ENCODE measurements around the gene NCAN. TPM values are rescaled to one million over a fixed set of nuclear protein-coding genes. Genes with fewer than 3 reads are reported as not detected.

NCAN gene
- total RNA-seq, 1 donor from 2014 or later, result not detected

- intact Hi-C loops (cut with micrococcal nuclease), result no loop called here
- no peak for ATAC-seq (ENCODE audit: low read depth)
- Mint-ChIP-seq H3K4me3 (no peak overlapping the region), H3K36me3 (ENCODE audit: low read depth) (no peaks in the 10 kb centered on the region), H3K27ac (no peak overlapping the region), H3K4me1 (peaks cover under 1% of the 10 kb centered on the region), H3K9me3 (no peaks in the 10 kb centered on the region), H3K27me3 (peaks cover 13% of the 10 kb centered on the region)
- TF ChIP-seq, protein P1, sequence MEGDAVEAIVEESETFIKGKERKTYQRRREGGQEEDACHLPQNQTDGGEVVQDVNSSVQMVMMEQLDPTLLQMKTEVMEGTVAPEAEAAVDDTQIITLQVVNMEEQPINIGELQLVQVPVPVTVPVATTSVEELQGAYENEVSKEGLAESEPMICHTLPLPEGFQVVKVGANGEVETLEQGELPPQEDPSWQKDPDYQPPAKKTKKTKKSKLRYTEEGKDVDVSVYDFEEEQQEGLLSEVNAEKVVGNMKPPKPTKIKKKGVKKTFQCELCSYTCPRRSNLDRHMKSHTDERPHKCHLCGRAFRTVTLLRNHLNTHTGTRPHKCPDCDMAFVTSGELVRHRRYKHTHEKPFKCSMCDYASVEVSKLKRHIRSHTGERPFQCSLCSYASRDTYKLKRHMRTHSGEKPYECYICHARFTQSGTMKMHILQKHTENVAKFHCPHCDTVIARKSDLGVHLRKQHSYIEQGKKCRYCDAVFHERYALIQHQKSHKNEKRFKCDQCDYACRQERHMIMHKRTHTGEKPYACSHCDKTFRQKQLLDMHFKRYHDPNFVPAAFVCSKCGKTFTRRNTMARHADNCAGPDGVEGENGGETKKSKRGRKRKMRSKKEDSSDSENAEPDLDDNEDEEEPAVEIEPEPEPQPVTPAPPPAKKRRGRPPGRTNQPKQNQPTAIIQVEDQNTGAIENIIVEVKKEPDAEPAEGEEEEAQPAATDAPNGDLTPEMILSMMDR (IDR thresholded peaks at IDR 0.05), result no peak
- ChIA-PET CTCF (no interaction called here), POLR2A (no interaction called here)
- DNase-seq, result no peak
Observed at GRCh38 chr19:19267305-19267704, 55.5 kb downstream of the NCAN start.

GRCh38 chr19:19268453-19269385 lies 57.0 kb downstream of the NCAN start:
- ChIA-PET POLR2A (no interaction called here), CTCF (no interaction called here)
- no peak overlapping the region for H3K27ac Mint-ChIP-seq
- H3K9me3 Mint-ChIP-seq, result no peaks in the 10 kb centered on the region
- DNase-seq (no peak), ATAC-seq (ENCODE audit: low read depth) (no peak)
- no peaks in the 10 kb centered on the region for H3K36me3 Mint-ChIP-seq (ENCODE audit: low read depth)
- peaks cover 3% of the 10 kb centered on the region for H3K4me1 Mint-ChIP-seq
- intact Hi-C loops (cut with micrococcal nuclease), result no loop called here
- no peak overlapping the region for H3K4me3 Mint-ChIP-seq
- peaks cover 12% of the 10 kb centered on the region for H3K27me3 Mint-ChIP-seq
- TF ChIP-seq, protein P1 (IDR thresholded peaks at IDR 0.05), result no peak

GRCh38 chr19:19269952-19270694 lies 58.4 kb downstream of the NCAN start:
- ChIA-PET CTCF (no interaction called here), POLR2A (no interaction called here)
- intact Hi-C loops (cut with micrococcal nuclease), result no loop called here
- no peak for DNase-seq
- TF ChIP-seq, protein P1 (IDR thresholded peaks at IDR 0.05), result no peak
- Mint-ChIP-seq H3K4me3 (no peak overlapping the region), H3K4me1 (peaks cover 3% of the 10 kb centered on the region), H3K27ac (no peak overlapping the region), H3K27me3 (peaks cover 19% of the 10 kb centered on the region), H3K36me3 (ENCODE audit: low read depth) (peaks cover 2% of the 10 kb centered on the region), H3K9me3 (no peaks in the 10 kb centered on the region)
- no peak for ATAC-seq (ENCODE audit: low read depth)

DNA sequence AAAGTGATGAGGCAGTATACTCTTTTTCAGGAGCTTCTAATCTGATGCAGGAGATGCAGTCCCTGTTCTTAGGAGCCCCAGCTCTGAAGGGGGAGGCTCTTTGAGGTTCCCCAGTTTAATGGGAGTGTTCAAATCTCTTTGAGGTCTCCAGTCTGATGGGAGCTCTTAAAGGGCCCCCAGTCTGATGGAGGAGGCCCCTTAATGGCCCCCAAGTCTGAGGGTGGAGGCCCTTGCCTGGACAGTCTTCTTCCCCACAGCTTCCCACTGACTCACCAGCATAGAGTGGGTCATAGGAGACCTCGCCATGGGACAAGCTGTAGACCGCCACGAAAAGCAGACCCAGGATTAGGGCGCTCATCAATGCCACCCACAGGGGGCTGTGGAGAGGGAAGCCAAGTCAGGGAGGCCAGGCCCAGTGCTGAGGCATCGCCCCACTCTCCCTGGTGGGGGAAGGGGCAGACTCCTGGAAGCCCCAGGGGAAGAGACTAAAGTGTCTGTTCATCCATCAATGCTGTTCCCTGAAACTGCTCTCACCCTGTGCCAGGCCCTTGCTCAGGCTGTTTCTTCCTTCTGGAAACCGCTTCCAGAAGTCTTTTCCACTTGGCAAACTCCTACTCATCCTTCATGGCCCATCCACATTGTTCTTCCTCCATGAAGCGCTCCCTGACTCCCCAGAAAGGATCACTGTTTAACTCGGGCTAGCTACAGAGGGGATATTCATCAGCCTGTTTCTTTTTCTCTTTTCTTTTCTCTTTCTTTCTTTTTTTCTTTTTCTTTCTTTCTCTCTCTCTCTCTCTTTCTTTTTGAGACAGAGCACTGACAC lies 59.2 kb downstream of the NCAN start:
- peaks cover 6% of the 10 kb centered on the region for H3K36me3 Mint-ChIP-seq (ENCODE audit: low read depth)
- ChIA-PET POLR2A (no interaction called here), CTCF (no interaction called here)
- DNase-seq (no peak), ATAC-seq (ENCODE audit: low read depth) (no peak)
- TF ChIP-seq, protein P1 (IDR thresholded peaks at IDR 0.05), result no peak
- intact Hi-C loops (cut with micrococcal nuclease), result no loop called here
- H3K9me3 Mint-ChIP-seq, result no peaks in the 10 kb centered on the region
- peaks cover 3% of the 10 kb centered on the region for H3K4me1 Mint-ChIP-seq
- no peak overlapping the region for H3K27ac Mint-ChIP-seq
- no peak overlapping the region for H3K4me3 Mint-ChIP-seq
- H3K27me3 Mint-ChIP-seq, result peaks cover 19% of the 10 kb centered on the region
